Middle frontal gyrus (tissue), 1 donor: Measurements from ENCODE around the gene HOXA9.

ENCODE experiments used
- DNase-seq: peaks from one replicate; pipeline ENCODE4 v3.0.0-alpha.2; 2015; ENCODE audit warnings: low spot score; ENCODE audit errors: extremely low spot score

HOXA9 gene

GRCh38 chr7:27188386-27189294, 23.3 kb upstream of the HOXA9 start:
- no peak for DNase-seq

- DNase-seq = no peak
Observed at GRCh38 chr7:27187475-27188385, 22.4 kb upstream of the HOXA9 start.

- no peak for DNase-seq
Observed at GRCh38 chr7:27186668-27187474, 21.5 kb upstream of the HOXA9 start.

GRCh38 chr7:27185854-27186667, 20.7 kb upstream of the HOXA9 start:
- DNase-seq = no peak

- DNase-seq = no peak
Observed at GRCh38 chr7:27185013-27185853, 19.9 kb upstream of the HOXA9 start, which contains the start of gene HOXA11. HOXA11 (minus strand) TSS chr7:27185232; CDS start chr7:27185144, 88 bp downstream.

GRCh38 chr7:27184337-27185012, 19.1 kb upstream of the HOXA9 start:
- no peak for DNase-seq

- DNase-seq = no peak
Observed at GRCh38 chr7:27183682-27184336, 18.5 kb upstream of the HOXA9 start.

GRCh38 chr7:27182861-27183681, 17.7 kb upstream of the HOXA9 start:
- no peak for DNase-seq

GRCh38 chr7:27182285-27182841, 17.0 kb upstream of the HOXA9 start:
- no peak for DNase-seq

- no peak for DNase-seq
Observed at GRCh38 chr7:27181795-27182275, 16.5 kb upstream of the HOXA9 start.

GRCh38 chr7:27180431-27181420, 15.4 kb upstream of the HOXA9 start:
- no peak for DNase-seq

GRCh38 chr7:27179503-27180430, 14.4 kb upstream of the HOXA9 start:
- no peak for DNase-seq

GRCh38 chr7:27179030-27179429, 13.7 kb upstream of the HOXA9 start:
- no peak for DNase-seq

GRCh38 chr7:27178366-27178765, 13.0 kb upstream of the HOXA9 start:
- DNase-seq = no peak
